ENCODE data around the gene PHF3. TPM values are rescaled to one million over a fixed set of nuclear protein-coding genes. Genes with fewer than 3 reads are reported as not detected.

PHF3 gene, protein sequence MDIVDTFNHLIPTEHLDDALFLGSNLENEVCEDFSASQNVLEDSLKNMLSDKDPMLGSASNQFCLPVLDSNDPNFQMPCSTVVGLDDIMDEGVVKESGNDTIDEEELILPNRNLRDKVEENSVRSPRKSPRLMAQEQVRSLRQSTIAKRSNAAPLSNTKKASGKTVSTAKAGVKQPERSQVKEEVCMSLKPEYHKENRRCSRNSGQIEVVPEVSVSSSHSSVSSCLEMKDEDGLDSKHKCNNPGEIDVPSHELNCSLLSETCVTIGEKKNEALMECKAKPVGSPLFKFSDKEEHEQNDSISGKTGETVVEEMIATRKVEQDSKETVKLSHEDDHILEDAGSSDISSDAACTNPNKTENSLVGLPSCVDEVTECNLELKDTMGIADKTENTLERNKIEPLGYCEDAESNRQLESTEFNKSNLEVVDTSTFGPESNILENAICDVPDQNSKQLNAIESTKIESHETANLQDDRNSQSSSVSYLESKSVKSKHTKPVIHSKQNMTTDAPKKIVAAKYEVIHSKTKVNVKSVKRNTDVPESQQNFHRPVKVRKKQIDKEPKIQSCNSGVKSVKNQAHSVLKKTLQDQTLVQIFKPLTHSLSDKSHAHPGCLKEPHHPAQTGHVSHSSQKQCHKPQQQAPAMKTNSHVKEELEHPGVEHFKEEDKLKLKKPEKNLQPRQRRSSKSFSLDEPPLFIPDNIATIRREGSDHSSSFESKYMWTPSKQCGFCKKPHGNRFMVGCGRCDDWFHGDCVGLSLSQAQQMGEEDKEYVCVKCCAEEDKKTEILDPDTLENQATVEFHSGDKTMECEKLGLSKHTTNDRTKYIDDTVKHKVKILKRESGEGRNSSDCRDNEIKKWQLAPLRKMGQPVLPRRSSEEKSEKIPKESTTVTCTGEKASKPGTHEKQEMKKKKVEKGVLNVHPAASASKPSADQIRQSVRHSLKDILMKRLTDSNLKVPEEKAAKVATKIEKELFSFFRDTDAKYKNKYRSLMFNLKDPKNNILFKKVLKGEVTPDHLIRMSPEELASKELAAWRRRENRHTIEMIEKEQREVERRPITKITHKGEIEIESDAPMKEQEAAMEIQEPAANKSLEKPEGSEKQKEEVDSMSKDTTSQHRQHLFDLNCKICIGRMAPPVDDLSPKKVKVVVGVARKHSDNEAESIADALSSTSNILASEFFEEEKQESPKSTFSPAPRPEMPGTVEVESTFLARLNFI (N-terminal part only)
- total RNA-seq = 10 to 100 TPM; 60.0 to 98.1 (median 79.8) TPM

DNA sequence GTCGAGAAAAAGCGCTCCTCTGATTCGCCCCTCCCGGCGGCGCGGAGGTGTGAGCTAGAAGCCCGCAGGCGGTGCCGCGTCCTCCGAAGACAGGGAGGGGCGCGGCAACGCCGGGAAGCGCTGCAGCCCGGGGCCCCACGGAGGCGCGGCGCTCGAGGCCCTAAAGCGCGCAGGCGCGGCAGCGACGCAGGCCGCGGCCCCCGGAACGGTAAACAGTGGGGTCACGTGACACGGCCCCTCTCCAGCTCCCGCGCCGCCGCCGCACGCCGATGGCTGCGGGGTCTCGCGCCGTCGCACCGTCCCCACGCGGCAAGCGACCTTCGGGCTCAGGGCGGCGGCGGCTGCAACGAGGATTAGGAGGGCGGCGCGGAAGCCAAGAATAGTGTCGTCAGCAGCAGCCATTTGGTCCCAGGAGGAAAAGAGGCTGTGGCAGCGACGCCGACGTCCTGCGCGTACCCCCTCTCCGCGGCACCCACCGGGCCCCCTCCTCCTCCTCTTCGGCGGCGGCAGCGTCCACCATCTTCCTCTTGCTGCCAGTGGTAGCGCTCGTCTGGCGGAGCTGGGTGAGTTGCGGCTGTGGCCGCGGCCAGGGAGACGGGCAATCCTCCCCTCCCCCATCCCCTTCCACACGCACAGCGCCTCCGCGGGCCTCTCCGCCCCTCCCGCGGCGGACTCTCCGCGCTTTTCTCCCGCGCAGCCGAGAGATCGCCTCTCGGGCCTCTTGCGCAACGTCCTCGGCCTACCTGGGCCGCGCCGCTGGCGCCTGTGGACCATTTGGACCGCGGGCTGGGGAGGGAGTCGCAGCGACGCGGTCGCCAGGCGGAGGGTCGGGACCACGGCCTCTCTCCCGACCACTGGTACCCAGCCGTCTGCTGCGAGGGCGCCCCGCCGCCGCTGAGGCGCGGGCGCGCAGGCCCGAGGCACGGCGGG lies at the start of gene PHF3:
Gene PHF3, plus strand, starts transcription at position 215 of the 930 bp plus-strand sequence. CDS start 10,750 bp downstream, outside the sequence.
- TF ChIP-seq EP300 (IDR thresholded peaks at IDR 0.05) = no peak
- TF ChIP-seq POLR2AphosphoS5 (IDR thresholded peaks at IDR 0.05) = peak; percentile 72
- TF ChIP-seq, protein P1, sequence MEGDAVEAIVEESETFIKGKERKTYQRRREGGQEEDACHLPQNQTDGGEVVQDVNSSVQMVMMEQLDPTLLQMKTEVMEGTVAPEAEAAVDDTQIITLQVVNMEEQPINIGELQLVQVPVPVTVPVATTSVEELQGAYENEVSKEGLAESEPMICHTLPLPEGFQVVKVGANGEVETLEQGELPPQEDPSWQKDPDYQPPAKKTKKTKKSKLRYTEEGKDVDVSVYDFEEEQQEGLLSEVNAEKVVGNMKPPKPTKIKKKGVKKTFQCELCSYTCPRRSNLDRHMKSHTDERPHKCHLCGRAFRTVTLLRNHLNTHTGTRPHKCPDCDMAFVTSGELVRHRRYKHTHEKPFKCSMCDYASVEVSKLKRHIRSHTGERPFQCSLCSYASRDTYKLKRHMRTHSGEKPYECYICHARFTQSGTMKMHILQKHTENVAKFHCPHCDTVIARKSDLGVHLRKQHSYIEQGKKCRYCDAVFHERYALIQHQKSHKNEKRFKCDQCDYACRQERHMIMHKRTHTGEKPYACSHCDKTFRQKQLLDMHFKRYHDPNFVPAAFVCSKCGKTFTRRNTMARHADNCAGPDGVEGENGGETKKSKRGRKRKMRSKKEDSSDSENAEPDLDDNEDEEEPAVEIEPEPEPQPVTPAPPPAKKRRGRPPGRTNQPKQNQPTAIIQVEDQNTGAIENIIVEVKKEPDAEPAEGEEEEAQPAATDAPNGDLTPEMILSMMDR (IDR thresholded peaks at IDR 0.05) = peak in 2 of 4 experiments; percentile 22 to 32
- peak; percentile 24 to 44 for TF ChIP-seq POLR2A (IDR thresholded peaks at IDR 0.05)
- peak; percentile 97 for ATAC-seq
- WGBS, 2 donors (ENCODE audit: low coverage in 1 of 2) = 0% methylated on average over 4 to 15 of the region's 126 CpGs

DNA sequence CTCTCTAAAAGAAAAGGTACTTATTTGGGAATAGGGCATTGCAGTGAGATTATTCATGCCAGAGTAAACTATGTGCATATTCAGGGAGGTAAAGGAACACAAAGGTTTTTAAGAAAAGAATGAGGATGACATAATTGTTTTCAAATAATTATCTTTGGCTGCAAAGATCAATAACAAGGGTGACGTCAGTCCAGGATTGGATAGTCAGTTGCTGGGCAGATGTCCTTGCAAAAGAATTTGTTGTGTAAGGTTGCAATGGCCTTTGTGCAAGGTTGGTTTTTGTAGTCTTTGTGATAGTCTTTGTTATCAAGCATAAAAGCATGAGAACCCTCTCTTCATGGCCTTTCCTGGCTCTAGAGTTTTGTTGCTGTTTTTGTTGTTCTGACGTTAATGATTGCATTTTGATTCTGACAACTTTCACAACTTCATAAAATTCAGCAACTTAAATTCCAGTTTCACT lies 45.6 kb upstream of the PHF3 start:
- ATAC-seq = no peak
- no peak for TF ChIP-seq EP300 (IDR thresholded peaks at IDR 0.05)
- TF ChIP-seq POLR2A (IDR thresholded peaks at IDR 0.05) = no peak
- no peak for TF ChIP-seq POLR2AphosphoS5 (IDR thresholded peaks at IDR 0.05)
- TF ChIP-seq, protein P1 (IDR thresholded peaks at IDR 0.05) = no peak
- Histone ChIP-seq H3K27ac (no peak overlapping the region), H3K9me3 (no peaks in the 10 kb centered on the region), H3K36me3 (no peaks in the 10 kb centered on the region), H3K27me3 (no peaks in the 10 kb centered on the region), H3K4me1 (no peaks in the 10 kb centered on the region), H3K4me3 (no peak overlapping the region)
- WGBS, 2 donors (ENCODE audit: low coverage in 1 of 2) = 78 to 85% methylated on average over 2 of the region's 2 CpGs

More for the DNA sequence above, at the start of gene PHF3:
- Histone ChIP-seq H3K36me3 (no peaks in the 10 kb centered on the region), H3K4me3 (peak within 1 kb of the TSS; percentile 82 to 85), H3K27me3 (no peaks in the 10 kb centered on the region), H3K4me1 (peaks cover 0 to 46% (median 13%) of the 10 kb centered on the region in 3 donors), H3K27ac (peak within 1 kb of the TSS; percentile 89 to 96 (median 95)), H3K9me3 (no peaks in the 10 kb centered on the region)

DNA sequence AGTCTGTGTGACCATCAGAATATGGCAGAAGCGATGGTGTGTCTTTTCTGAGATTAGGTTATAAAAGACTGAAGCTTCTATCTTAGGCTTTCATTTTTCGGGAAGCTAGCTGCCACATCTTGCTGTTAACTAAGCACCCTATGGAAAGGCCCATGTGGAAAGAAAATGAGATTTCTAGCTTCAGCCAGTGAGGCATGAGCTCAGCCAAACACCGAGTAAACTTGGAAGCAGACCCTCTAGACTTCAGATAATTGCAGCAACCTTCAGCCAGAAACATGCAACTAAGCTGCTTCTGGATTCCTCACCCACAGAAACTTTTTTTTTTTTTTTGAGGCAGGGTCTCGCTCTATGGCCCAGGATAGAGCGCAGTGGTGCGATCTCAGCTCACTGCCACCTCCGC lies 42.7 kb upstream of the PHF3 start:
- Histone ChIP-seq H3K36me3 (no peaks in the 10 kb centered on the region), H3K27me3 (no peaks in the 10 kb centered on the region), H3K4me1 (peaks cover 0 to 5% (median 0%) of the 10 kb centered on the region in 3 donors), H3K4me3 (no peak overlapping the region), H3K9me3 (no peaks in the 10 kb centered on the region), H3K27ac (no peak overlapping the region)
- WGBS, 2 donors (ENCODE audit: low coverage in 1 of 2) = 78% methylated on average over 7 of the region's 7 CpGs; no CpG with 5 or more reads in 1 of the 2 donors
- ATAC-seq = no peak
- TF ChIP-seq EP300 (IDR thresholded peaks at IDR 0.05) = no peak
- TF ChIP-seq, protein P1 (IDR thresholded peaks at IDR 0.05) = no peak
- no peak for TF ChIP-seq POLR2AphosphoS5 (IDR thresholded peaks at IDR 0.05)
- TF ChIP-seq POLR2A (IDR thresholded peaks at IDR 0.05) = no peak

All from gastroesophageal sphincter (tissue), 4 donors.